EL (cell line): ENCODE results near the gene CDC16.

Experiments used
- DNase-seq: peaks from one replicate; pipeline ENCODE4 v3.0.0-alpha.2; 2016

CDC16 gene

GRCh38 chr13:114264886-114265611 lies 30.4 kb downstream of the CDC16 start:
- peak; percentile 91 for DNase-seq

GRCh38 chr13:114266241-114266640 lies 31.5 kb downstream of the CDC16 start:
- no peak for DNase-seq

- no peak for DNase-seq
Measured at GRCh38 chr13:114268344-114269280, 33.9 kb downstream of the CDC16 start.

GRCh38 chr13:114269281-114269770 lies 34.6 kb downstream of the CDC16 start:
- no peak for DNase-seq

- DNase-seq: no peak
Measured at GRCh38 chr13:114272977-114273376, 38.3 kb downstream of the CDC16 start.

GRCh38 chr13:114275304-114275703 lies 40.6 kb downstream of the CDC16 start:
- DNase-seq: no peak

- DNase-seq: no peak
Measured at GRCh38 chr13:114279146-114279545, 44.4 kb downstream of the CDC16 start.

- DNase-seq: no peak
Measured at GRCh38 chr13:114279758-114280355, 45.2 kb downstream of the CDC16 start.

- DNase-seq: peak; percentile 92
Measured at GRCh38 chr13:114281351-114282040, 46.8 kb downstream of the CDC16 start, which contains the start of gene UPF3A. TSS of gene UPF3A (plus strand) at chr13:114281601. CDS start at chr13:114281640, 39 bp downstream.

GRCh38 chr13:114282041-114282670 lies 47.5 kb downstream of the CDC16 start:
- DNase-seq: peak; percentile 73

GRCh38 chr13:114283576-114283975 lies 48.9 kb downstream of the CDC16 start:
- no peak for DNase-seq

- no peak for DNase-seq
Measured at GRCh38 chr13:114284680-114285079, 50.0 kb downstream of the CDC16 start.

- no peak for DNase-seq
Measured at GRCh38 chr13:114285166-114285808, 50.6 kb downstream of the CDC16 start.

- DNase-seq: peak; percentile 87
Measured at GRCh38 chr13:114286808-114287207, 52.1 kb downstream of the CDC16 start.

- no peak for DNase-seq
Measured at GRCh38 chr13:114288157-114288591, 53.5 kb downstream of the CDC16 start.

GRCh38 chr13:114296448-114296847 lies 61.8 kb downstream of the CDC16 start:
- DNase-seq: no peak

- no peak for DNase-seq
Measured at GRCh38 chr13:114296902-114297301, 62.2 kb downstream of the CDC16 start.

GRCh38 chr13:114298866-114299265 lies 64.2 kb downstream of the CDC16 start:
- DNase-seq: no peak

- no peak for DNase-seq
Measured at GRCh38 chr13:114299604-114300305, 65.1 kb downstream of the CDC16 start.

- no peak for DNase-seq
Measured at GRCh38 chr13:114303700-114304327, 69.1 kb downstream of the CDC16 start.
